ENCODE measurements around the gene FKBP11. TPM values are rescaled to one million over a fixed set of nuclear protein-coding genes. Genes with fewer than 3 reads are reported as not detected.

The FKBP11 gene
- total RNA-seq, 4 donors from 2014 or later = 14.7 to 32.1 (median 22.5) TPM

DNA sequence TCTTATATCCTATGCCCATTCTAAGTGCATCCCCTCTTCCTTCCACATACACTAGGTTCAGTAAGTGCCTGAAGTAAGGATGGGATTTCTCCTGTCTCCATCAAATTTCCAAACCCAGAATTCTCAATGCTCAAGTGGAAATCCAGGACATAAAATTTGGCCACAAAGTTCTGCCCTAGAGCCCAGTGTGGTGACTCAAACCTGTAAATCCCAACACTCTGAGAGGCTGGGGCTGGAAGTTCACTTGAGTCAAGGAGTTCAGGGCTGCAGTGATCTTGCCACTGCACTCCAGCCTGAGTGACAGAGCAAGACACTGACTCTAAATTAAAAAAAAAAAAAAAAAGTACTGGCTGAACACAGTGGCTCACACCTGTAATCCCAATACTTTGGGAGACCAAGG, 36.5 kb upstream of the FKBP11 start:
- ATAC-seq (ENCODE audit: low FRiP score) (no peak), DNase-seq (ENCODE audit: low spot score) (no peak)
- TF ChIP-seq, protein P1, sequence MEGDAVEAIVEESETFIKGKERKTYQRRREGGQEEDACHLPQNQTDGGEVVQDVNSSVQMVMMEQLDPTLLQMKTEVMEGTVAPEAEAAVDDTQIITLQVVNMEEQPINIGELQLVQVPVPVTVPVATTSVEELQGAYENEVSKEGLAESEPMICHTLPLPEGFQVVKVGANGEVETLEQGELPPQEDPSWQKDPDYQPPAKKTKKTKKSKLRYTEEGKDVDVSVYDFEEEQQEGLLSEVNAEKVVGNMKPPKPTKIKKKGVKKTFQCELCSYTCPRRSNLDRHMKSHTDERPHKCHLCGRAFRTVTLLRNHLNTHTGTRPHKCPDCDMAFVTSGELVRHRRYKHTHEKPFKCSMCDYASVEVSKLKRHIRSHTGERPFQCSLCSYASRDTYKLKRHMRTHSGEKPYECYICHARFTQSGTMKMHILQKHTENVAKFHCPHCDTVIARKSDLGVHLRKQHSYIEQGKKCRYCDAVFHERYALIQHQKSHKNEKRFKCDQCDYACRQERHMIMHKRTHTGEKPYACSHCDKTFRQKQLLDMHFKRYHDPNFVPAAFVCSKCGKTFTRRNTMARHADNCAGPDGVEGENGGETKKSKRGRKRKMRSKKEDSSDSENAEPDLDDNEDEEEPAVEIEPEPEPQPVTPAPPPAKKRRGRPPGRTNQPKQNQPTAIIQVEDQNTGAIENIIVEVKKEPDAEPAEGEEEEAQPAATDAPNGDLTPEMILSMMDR (IDR thresholded peaks at IDR 0.05) = no peak

DNA sequence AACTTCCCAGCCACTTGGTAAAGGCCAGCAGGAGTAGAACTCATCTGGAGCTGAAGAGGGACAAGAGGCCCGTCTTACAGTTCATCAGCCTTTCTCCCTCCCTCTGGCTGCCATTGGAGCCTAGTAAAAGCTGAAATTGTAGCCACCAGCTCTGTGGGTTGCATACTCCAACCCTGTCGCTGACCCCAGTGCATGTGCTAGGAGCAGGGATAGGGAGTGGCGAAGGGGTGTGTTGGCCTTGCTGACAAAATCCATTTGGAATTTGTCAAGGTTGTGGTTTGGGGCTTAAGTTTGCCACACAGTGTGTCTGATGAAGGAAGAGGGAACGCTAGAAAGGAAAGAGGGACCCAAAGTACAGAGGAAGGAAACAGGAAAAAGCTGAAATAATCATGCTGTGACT, 36.0 kb upstream of the FKBP11 start:
- ATAC-seq (ENCODE audit: low FRiP score) (no peak), DNase-seq (ENCODE audit: low spot score) (no peak)
- TF ChIP-seq, protein P1 (IDR thresholded peaks at IDR 0.05) = no peak

DNA sequence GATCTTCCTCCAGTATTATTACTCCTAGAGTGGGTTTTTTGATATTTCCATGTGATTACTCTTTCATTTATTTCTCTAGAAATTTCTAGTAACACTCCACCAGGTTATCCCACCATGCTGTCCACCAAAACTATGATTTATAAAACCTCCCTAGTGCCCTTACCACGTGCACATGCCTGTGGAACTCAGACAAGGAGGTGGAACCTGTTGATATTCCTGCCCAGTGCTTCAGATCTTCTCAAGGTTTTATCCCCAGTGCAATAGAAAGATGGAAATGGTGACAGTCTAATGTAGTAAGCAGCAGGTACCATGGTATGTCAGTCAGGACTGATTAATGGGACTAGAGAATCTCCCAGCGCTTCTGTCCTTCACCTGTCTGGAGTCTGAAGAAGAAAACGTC, 35.5 kb upstream of the FKBP11 start:
- DNase-seq (ENCODE audit: low spot score) (no peak), ATAC-seq (ENCODE audit: low FRiP score) (no peak)
- TF ChIP-seq, protein P1 (IDR thresholded peaks at IDR 0.05) = no peak

DNA sequence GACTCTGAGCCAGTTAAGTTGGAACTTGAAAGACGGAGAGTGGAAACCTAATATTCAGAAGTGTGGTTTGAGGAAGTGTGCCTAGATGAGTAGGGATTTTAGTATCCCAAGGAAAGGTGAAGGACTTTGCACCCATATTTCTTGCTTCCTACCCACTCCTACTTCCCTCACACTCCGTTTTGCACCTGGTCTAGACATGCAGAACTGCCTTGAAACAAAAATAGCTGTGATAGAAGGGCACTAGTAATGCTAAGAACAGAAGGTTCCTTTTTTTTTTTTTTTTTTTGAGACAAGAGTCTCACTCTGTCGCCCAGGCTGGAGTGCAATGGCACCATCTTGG, 32.7 kb upstream of the FKBP11 start:
- TF ChIP-seq, protein P1 (IDR thresholded peaks at IDR 0.05) = no peak
- DNase-seq (ENCODE audit: low spot score) (no peak), ATAC-seq (ENCODE audit: low FRiP score) (no peak)

DNA sequence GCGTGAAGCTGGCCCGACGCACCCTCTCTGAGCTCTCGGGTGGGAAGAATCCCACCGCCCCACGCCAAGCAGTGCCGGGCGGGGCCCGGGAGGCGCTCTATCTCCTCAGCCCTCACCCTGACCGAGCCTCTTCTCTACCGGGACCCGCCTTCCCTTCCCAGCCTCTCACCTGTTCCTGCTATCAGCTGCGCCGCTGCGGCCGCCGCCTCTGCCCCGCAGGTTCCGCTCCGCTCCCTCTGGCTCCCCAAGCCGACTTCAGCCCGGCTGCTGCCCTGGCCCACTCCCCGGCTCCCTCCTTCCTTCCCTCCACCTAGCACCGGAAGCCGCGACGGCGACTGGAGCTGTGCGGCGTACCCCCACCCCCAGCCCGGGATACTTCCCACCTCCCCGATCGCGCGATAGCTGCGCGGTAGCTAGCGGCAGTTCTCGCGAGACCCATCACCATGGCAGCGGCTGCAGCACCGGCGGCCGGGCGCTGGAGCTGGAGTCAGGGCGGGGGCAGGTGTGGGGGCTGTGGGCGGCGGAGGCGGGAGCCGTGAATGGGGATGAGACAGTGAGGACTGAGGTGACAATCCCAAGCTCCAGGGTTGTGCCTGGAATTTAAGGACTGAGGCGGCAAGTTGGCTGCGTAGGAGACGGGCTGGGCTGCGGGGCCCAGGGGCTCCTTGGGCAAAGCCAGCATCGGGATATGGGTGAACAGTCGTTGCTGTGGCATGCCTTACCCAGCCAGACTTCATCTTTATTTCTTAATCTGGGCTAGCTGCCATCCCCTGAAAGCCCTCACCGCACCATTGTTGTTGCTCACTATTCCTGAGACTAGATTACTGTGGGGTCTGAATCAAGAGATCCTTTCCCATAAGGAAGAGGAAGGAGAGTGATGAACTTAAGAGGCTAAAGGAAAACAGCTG, 32.1 kb upstream of the FKBP11 start, which contains the start of gene ARF3:
ARF3 (minus strand) TSS at position 347 of the 908 bp plus-strand sequence. CDS start 16,392 bp downstream, outside the sequence.
- TF ChIP-seq, protein P1 (IDR thresholded peaks at IDR 0.05) = no peak
- peak; percentile 97 for DNase-seq (ENCODE audit: low spot score)
- ATAC-seq (ENCODE audit: low FRiP score) = peak; percentile 78

DNA sequence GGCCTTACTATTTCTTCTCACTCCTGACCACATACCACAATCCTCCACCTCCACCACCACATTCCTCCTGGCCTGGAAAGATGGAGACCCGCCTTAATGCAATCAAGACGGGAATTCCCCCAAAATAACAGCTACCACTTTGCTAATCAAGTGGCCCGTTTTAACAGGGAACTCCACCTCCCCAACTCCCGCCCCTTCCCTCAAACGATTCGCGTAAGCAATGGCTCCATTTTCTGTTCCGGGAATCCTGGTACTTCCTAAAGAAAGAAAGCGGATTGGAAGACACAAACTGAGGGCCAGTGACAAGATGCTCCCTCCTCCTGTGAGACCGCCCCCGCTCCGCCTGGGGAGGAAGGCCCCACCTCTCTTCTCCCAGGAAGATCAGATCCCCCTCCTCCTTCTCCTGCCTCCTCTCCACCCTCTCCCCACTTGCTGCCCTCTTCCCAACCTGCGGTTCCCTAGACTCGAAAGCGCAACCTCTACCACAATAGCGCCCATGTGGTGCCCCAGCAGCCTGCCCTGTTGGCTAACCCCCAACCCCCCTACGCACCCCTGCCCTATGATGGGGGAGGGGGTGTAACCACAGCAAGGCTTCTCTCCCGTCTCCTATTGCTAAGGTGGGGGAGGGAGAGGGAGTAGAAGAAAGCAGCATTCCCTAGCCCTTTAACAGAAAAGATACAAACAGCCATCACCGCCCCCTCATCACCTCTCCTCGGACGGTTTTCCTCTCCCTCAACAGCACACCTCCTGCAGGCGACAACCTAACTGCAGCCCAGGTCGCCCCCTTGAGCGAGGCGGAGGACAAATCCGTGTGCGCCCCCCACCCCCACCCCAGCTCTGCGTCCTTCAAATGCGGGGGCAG, 31.2 kb upstream of the FKBP11 start:
- TF ChIP-seq, protein P1 (IDR thresholded peaks at IDR 0.05) = no peak
- DNase-seq (ENCODE audit: low spot score) = peak; percentile 68
- peak; percentile 92 for ATAC-seq (ENCODE audit: low FRiP score)

All from omental fat pad (tissue), 4 donors.